GM23338 (cell line): ENCODE measurements around the gene CCDC30. TPM values are rescaled to one million over a fixed set of nuclear protein-coding genes. Genes with fewer than 3 reads are reported as not detected.

Experiments
- ATAC-seq: fragments of 200-7000 bp; cut with Tn5 transposase; 3 replicates; pipeline ENCODE4 v1.9.1; 2020
- DNase-seq: peaks from one replicate; pipeline ENCODE4 v3.0.0-alpha.2; 2015; ENCODE audit warnings: low spot score
- H2AFZ ChIP-seq: fragments of 200-600 bp; sonication (generic); 2 replicates; pipeline ENCODE4 v1.8.0; 2016; ENCODE audit warnings: antibody characterized with exemption, mild to moderate bottlenecking, moderate library complexity
- H3F3A ChIP-seq: fragments of 200-600 bp; sonication (generic); replicated peaks from 2 replicates; pipeline ENCODE4 v1.8.0; 2017; ENCODE audit warnings: antibody characterized with exemption, mixed run types, low read depth
- H3K27ac ChIP-seq: fragments of 200-600 bp; sonication (generic); 2 replicates; pipeline ENCODE4 v1.6.1; 2016; ENCODE audit warnings: low read depth
- H3K27me3 ChIP-seq: fragments of 200-600 bp; sonication (generic); 2 replicates; pipeline ENCODE4 v1.8.0; 2016; ENCODE audit warnings: mild to moderate bottlenecking, mixed run types, moderate library complexity; ENCODE audit not compliant: insufficient read depth
- H3K36me3 ChIP-seq: fragments of 200-600 bp; sonication (generic); 2 replicates; pipeline ENCODE4 v1.8.0; 2016; ENCODE audit warnings: mild to moderate bottlenecking; ENCODE audit not compliant: insufficient read depth
- H3K4me1 ChIP-seq: fragments of 200-600 bp; sonication (generic); 2 replicates; pipeline ENCODE4 v1.8.0; 2016; ENCODE audit warnings: mild to moderate bottlenecking, moderate library complexity; ENCODE audit not compliant: insufficient read depth
- H3K4me2 ChIP-seq: fragments of 200-600 bp; sonication (generic); 2 replicates; pipeline ENCODE4 v1.7.1; 2017; ENCODE audit warnings: mixed run types
- H3K4me3 ChIP-seq: fragments of 200-600 bp; sonication (generic); 2 replicates; pipeline ENCODE4 v1.6.1; 2016; ENCODE audit warnings: mixed run types
- H3K79me2 ChIP-seq: fragments of 200-600 bp; sonication (generic); replicated peaks from 2 replicates; pipeline ENCODE4 v1.8.0; 2017; ENCODE audit warnings: mild to moderate bottlenecking; ENCODE audit not compliant: insufficient read depth
- H3K9me2 ChIP-seq: fragments of 200-600 bp; sonication (generic); 2 replicates; pipeline ENCODE4 v1.8.0; 2017; ENCODE audit not compliant: insufficient read depth
- H4K20me1 ChIP-seq: fragments of 200-600 bp; sonication (generic); replicated peaks from 2 replicates; pipeline ENCODE4 v1.8.0; 2017; ENCODE audit warnings: mild to moderate bottlenecking; ENCODE audit not compliant: insufficient read depth
- H3K27ac Mint-ChIP-seq: 2 replicates; pipeline ENCODE4 v1.8.0; 2020; ENCODE audit warnings: inconsistent platforms, mild to moderate bottlenecking, moderate library complexity, mixed read lengths
- H3K27me3 Mint-ChIP-seq: 3 replicates; pipeline ENCODE4 v1.8.0; 2022; ENCODE audit warnings: low read depth, mild to moderate bottlenecking, moderate library complexity, mixed read lengths, inconsistent platforms; ENCODE audit not compliant: insufficient read depth, poor library complexity
- H3K36me3 Mint-ChIP-seq: 3 replicates; pipeline ENCODE4 v1.8.0; 2021; ENCODE audit warnings: low read depth, mild to moderate bottlenecking, inconsistent platforms, moderate library complexity, mixed read lengths
- H3K4me1 Mint-ChIP-seq: 3 replicates; pipeline ENCODE4 v1.8.0; 2020; ENCODE audit warnings: mild to moderate bottlenecking, inconsistent platforms, mixed read lengths
- H3K4me3 Mint-ChIP-seq: 3 replicates; pipeline ENCODE4 v1.8.0; 2021; ENCODE audit warnings: moderate library complexity, mild to moderate bottlenecking, inconsistent platforms, mixed read lengths
- H3K9me3 Mint-ChIP-seq: 3 replicates; pipeline ENCODE4 v1.8.0; 2020; ENCODE audit warnings: moderate library complexity, mild to moderate bottlenecking, inconsistent platforms, mixed read lengths
- CREB1 ChIP-seq: fragments of 250-450 bp; sonication (Bioruptor Pico); IDR thresholded peaks from 2 replicates; pipeline ENCODE4 v1.5.0; 2020; ENCODE audit warnings: low read depth, mild to moderate bottlenecking, moderate library complexity
- CTCF ChIP-seq, 2 experiments: fragments of 200-600 bp in 1 of 2; sonication (generic) in 1 of 2; conservative IDR thresholded peaks; 2 replicates each; pipeline versions ENCODE4 v1.5.1 to v1.6.1; 2016 to 2017; ENCODE audit warnings: antibody characterized with exemption in 2 of 2, low read depth in 2 of 2, mild to moderate bottlenecking in 2 of 2, moderate library complexity in 1 of 2
- EZH2 ChIP-seq: fragments of 200-600 bp; sonication (generic); IDR thresholded peaks from one replicate; pipeline ENCODE4 v1.8.0; 2017; ENCODE audit warnings: antibody characterized with exemption, mild to moderate bottlenecking, low read depth; ENCODE audit not compliant: unreplicated experiment
- EZH2phosphoT487 ChIP-seq: fragments of 200-600 bp; sonication (generic); IDR thresholded peaks from one replicate; pipeline ENCODE4 v1.8.1; 2018; ENCODE audit warnings: antibody characterized with exemption; ENCODE audit not compliant: unreplicated experiment
- REST ChIP-seq: IDR thresholded peaks from one replicate; pipeline ENCODE4 v1.6.1; 2018; ENCODE audit warnings: antibody characterized with exemption; ENCODE audit not compliant: unreplicated experiment
- ZNF331 ChIP-seq: fragments of 250-450 bp; sonication (Bioruptor Pico); IDR thresholded peaks from 2 replicates; pipeline ENCODE4 v1.5.0; 2020; ENCODE audit warnings: low read depth, mild to moderate bottlenecking, moderate library complexity
- ZNF462 ChIP-seq: fragments of 250-450 bp; sonication (Bioruptor Pico); IDR thresholded peaks from 2 replicates; pipeline ENCODE4 v1.5.0; 2020; ENCODE audit warnings: mild to moderate bottlenecking, moderate library complexity
- polyA plus RNA-seq: library from polyadenylated mRNA; unstranded; fragments of >200 nt; fragmentation: Nextera tagmentation; extraction: Ambion mirVana; gene quantifications from 2 replicates; pipeline ENCODE4 v1.2.1, GENCODE V29; 2016
- total RNA-seq: library from RNA; depleted of rRNA; stranded (reverse); fragments of >200 nt; shearing (Covaris generic); gene quantifications from 2 replicates; pipeline ENCODE4 v1.2.3, GENCODE V29; 2014
- TF ChIP-seq, protein P1 (sequence below): IDR thresholded peaks from 2 replicates; pipeline ENCODE4 v1.6.1; 2016; ENCODE audit warnings: antibody characterized with exemption

Gene CCDC30
- total and polyA plus RNA-seq, 2 experiments from 2014 or later: 0.56 to 1.8 TPM

- TF ChIP-seq REST: no peak
- TF ChIP-seq ZNF331 (CRISPR knock-in tag): no peak
- no peak for TF ChIP-seq EZH2phosphoT487
- TF ChIP-seq CREB1 (CRISPR knock-in tag): no peak
- TF ChIP-seq, protein P1, sequence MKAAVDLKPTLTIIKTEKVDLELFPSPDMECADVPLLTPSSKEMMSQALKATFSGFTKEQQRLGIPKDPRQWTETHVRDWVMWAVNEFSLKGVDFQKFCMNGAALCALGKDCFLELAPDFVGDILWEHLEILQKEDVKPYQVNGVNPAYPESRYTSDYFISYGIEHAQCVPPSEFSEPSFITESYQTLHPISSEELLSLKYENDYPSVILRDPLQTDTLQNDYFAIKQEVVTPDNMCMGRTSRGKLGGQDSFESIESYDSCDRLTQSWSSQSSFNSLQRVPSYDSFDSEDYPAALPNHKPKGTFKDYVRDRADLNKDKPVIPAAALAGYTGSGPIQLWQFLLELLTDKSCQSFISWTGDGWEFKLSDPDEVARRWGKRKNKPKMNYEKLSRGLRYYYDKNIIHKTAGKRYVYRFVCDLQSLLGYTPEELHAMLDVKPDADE: no peak
These were observed 155.8 kb downstream of the CCDC30 start (continued) for GRCh38 chr1:42618866-42619265.

GRCh38 chr1:42620307-42620706 lies 157.2 kb downstream of the CCDC30 start:
- no peaks in the 10 kb centered on the region for H3K4me1 ChIP-seq
- no peak overlapping the region for H3K4me3 Mint-ChIP-seq
- H3K27ac ChIP-seq: no peak overlapping the region
- H3K27me3 ChIP-seq: no peaks in the 10 kb centered on the region
- H3K36me3 ChIP-seq: no peaks in the 10 kb centered on the region
- ATAC-seq (no peak), DNase-seq (no peak)
- H3K9me3 Mint-ChIP-seq: no peaks in the 10 kb centered on the region
- H3K27ac Mint-ChIP-seq: no peak overlapping the region
- no peaks in the 10 kb centered on the region for H4K20me1 ChIP-seq
- no peaks in the 10 kb centered on the region for H3K36me3 Mint-ChIP-seq
- no peaks in the 10 kb centered on the region; the same call in 1 of the 2 replicates for H3K9me2 ChIP-seq
- H3K4me1 Mint-ChIP-seq: no peaks in the 10 kb centered on the region
- H2AFZ ChIP-seq: no peak overlapping the region
- H3K4me3 ChIP-seq: no peak overlapping the region
- no peaks in the 10 kb centered on the region for H3K27me3 Mint-ChIP-seq
- no peaks in the 10 kb centered on the region for H3F3A ChIP-seq
- no peak overlapping the region for H3K4me2 ChIP-seq
- no peaks in the 10 kb centered on the region for H3K79me2 ChIP-seq
- TF ChIP-seq EZH2 (no peak), REST (no peak), ZNF331 (CRISPR knock-in tag) (no peak), CTCF (conservative IDR thresholded peaks at IDR 0.05; ENCODE audit: low read depth in 2 of 2) (no peak), ZNF462 (CRISPR knock-in tag) (no peak), CREB1 (CRISPR knock-in tag) (no peak)
